Effector memory CD4-positive, alpha-beta T cell (primary cell): ENCODE measurements around the gene OR10G3.
"Not testable (repeated sequence)": the region's sequence is repeated elsewhere in the genome, so short reads cannot be mapped to it uniquely, and the experiment has no call there.

ENCODE experiments used
- DNase-seq, 3 donors: peaks; one replicate each; pipeline ENCODE4 v3.0.0-alpha.2; 2020
- H3K27ac ChIP-seq: 2 replicates; pipeline ENCODE4 v1.7.0; 2013; ENCODE audit warnings: mild to moderate bottlenecking, low read length, moderate library complexity; ENCODE audit not compliant: insufficient read depth, poor library complexity, severe bottlenecking
- H3K27me3 ChIP-seq: replicated peaks from 2 replicates; pipeline ENCODE4 v1.7.0; 2013; ENCODE audit warnings: mild to moderate bottlenecking, low read length; ENCODE audit not compliant: insufficient read depth, control insufficient read depth, poor library complexity, severe bottlenecking
- H3K36me3 ChIP-seq: 2 replicates; pipeline ENCODE4 v1.7.0; 2013; ENCODE audit warnings: mild to moderate bottlenecking, low read length, moderate library complexity; ENCODE audit not compliant: control insufficient read depth, insufficient read depth
- H3K4me1 ChIP-seq: 2 replicates; pipeline ENCODE4 v1.7.0; 2013; ENCODE audit warnings: low read length, mild to moderate bottlenecking; ENCODE audit not compliant: control insufficient read depth, insufficient read depth, poor library complexity, severe bottlenecking
- H3K4me3 ChIP-seq: 2 replicates; pipeline ENCODE4 v1.7.0; 2013; ENCODE audit warnings: low read length, low read depth, mild to moderate bottlenecking; ENCODE audit not compliant: insufficient read depth, poor library complexity, severe bottlenecking
- H3K9me3 ChIP-seq: 2 replicates; pipeline ENCODE4 v1.7.0; 2013; ENCODE audit warnings: mild to moderate bottlenecking, low read length, moderate library complexity; ENCODE audit not compliant: control insufficient read depth
- total RNA-seq, 3 donors: gene quantifications; one replicate each; lab custom pipeline; 2026; lab: John Stamatoyannopoulos, UW

OR10G3 gene, protein sequence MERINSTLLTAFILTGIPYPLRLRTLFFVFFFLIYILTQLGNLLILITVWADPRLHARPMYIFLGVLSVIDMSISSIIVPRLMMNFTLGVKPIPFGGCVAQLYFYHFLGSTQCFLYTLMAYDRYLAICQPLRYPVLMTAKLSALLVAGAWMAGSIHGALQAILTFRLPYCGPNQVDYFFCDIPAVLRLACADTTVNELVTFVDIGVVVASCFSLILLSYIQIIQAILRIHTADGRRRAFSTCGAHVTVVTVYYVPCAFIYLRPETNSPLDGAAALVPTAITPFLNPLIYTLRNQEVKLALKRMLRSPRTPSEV
- total RNA-seq: 0 reads per million in 3 donors

DNA sequence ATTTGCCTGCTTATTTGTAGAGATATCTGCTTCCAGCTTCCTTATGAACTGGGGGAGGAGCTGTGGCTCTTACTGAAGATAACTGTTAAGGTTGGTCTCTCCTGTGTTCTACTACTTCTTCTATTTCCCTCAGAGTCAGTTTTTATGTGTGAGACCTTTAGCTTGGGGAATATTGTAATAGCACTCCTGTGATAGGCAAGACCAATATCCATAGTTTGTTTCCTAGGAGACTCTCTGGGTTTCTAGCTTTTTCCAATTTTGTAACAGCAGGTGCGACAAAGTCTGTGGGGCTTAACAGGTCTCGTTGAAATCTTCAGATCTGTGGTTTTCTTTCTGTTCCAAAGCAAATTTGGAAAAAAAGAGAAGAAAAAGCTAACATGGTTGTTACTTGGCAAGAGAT is at the start of gene OR10G3:
OR10G3 (minus strand) TSS at position 101 of the 400 bp plus-strand sequence. CDS start 9,332 bp downstream, outside the sequence.
- no peak within 1 kb of the TSS for H3K27ac ChIP-seq
- H3K27me3 ChIP-seq: no peaks in the 10 kb centered on the region
- no peaks in the 10 kb centered on the region for H3K4me1 ChIP-seq
- no peaks in the 10 kb centered on the region for H3K36me3 ChIP-seq
- H3K4me3 ChIP-seq: no peak within 1 kb of the TSS
- no peaks in the 10 kb centered on the region for H3K9me3 ChIP-seq
- DNase-seq: no peak

DNA sequence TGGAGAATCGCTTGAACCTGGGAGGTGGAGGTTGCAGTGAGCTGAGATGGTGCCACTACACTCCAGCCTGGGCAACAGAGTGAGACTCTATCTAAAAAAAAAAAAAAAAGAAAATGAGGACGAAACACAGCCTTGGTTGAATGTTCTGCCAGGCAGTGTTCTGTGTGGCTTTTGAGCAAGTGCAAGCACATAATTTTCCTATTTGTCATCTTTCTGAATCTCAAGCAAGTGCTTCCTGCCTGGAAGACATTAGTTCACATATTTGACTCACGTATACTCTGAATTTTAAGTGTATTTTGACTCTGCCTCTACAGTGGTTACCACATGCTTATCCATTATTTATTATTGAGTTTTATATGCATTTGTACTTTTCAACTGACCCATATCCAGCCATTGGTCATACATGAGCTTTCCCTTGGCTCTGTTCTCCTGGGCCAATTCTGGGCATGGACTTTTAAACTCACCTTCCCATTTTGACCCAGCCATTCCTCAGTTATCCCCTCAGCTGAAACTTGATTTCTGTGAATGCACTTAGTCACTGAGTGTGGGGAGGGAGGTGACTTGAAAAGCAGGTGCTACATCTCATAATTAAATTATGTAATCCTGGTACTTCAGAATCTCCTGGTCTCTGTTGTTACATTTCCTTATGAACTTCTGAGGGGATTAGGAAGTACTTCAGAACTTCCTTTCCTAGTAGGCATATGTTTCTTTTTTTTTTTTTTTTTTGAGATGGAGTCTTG is 46.8 kb upstream of the OR10G3 start:
- no peak overlapping the region for H3K27ac ChIP-seq
- no peaks in the 10 kb centered on the region for H3K9me3 ChIP-seq
- H3K36me3 ChIP-seq: no peaks in the 10 kb centered on the region
- H3K4me1 ChIP-seq: no peaks in the 10 kb centered on the region
- DNase-seq: no peak
- H3K4me3 ChIP-seq: no peak overlapping the region
- no peaks in the 10 kb centered on the region for H3K27me3 ChIP-seq

DNA sequence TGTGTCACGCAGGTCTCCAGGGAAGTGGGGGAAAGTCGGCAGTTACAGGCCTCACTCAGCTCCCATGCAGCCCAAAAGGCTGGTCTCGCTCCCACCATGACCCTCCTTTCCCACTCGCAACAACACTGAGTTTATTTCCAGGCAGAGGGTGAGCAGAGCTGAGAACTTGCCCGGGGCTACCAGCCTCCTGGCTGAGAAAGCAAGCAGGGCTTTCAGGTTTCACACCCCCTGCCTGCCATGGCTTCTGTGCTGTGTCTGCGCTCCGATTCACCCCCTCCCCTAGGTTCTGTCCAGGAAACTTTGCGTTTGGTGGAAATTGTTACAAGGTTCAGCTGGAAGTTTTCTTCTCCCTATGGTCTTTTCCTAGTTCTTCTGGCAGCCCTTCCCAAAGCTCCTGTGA is 37.7 kb upstream of the OR10G3 start:
- no peaks in the 10 kb centered on the region for H3K4me1 ChIP-seq
- no peaks in the 10 kb centered on the region for H3K36me3 ChIP-seq
- H3K27ac ChIP-seq: no peak overlapping the region
- no peak overlapping the region for H3K4me3 ChIP-seq
- no peak for DNase-seq
- no peaks in the 10 kb centered on the region for H3K9me3 ChIP-seq
- H3K27me3 ChIP-seq: peaks cover 2% of the 10 kb centered on the region

GRCh38 chr14:21614240-21614639 is 34.4 kb upstream of the OR10G3 start:
- Histone ChIP-seq H3K4me1 (no peaks in the 10 kb centered on the region), H3K27me3 (no peaks in the 10 kb centered on the region), H3K36me3 (no peaks in the 10 kb centered on the region), H3K9me3 (no peaks in the 10 kb centered on the region), H3K4me3 (no peak overlapping the region), H3K27ac (no peak overlapping the region)
- DNase-seq: no peak

- H3K36me3 ChIP-seq: no peaks in the 10 kb centered on the region
- no peaks in the 10 kb centered on the region for H3K9me3 ChIP-seq
- H3K4me3 ChIP-seq: no peak overlapping the region
- H3K27ac ChIP-seq: no peak overlapping the region
- no peaks in the 10 kb centered on the region for H3K4me1 ChIP-seq
- no peaks in the 10 kb centered on the region for H3K27me3 ChIP-seq
- DNase-seq: no peak
Measured at GRCh38 chr14:21612324-21612723, 32.4 kb upstream of the OR10G3 start.

DNA sequence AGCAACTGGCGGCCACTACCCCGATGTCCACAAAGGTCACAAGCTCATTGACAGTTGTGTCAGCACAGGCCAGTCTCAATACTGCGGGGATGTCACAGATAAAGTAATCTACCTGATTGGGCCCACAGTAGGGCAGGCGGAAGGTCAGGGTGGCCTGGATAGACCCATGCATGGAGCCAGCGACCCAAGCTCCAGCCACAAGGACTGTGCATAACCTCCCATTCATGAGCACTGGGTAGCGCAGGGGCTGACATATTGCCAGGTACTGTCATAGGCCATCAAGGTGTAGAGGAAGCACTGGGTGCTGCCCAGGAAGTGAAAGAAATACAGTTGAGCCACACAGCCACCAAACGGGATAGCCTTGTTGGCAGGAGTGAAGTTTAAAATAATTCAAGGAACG is 22.3 kb upstream of the OR10G3 start:
- not testable (repeated sequence) for H3K27me3 ChIP-seq, H3K9me3 ChIP-seq, H3K36me3 ChIP-seq, H3K27ac ChIP-seq, DNase-seq, H3K4me1 ChIP-seq, H3K4me3 ChIP-seq

GRCh38 chr14:21589317-21589716 is 9.4 kb upstream of the OR10G3 start:
- H3K9me3 ChIP-seq: peaks cover 3% of the 10 kb centered on the region
- no peaks in the 10 kb centered on the region for H3K27me3 ChIP-seq
- no peaks in the 10 kb centered on the region for H3K4me1 ChIP-seq
- no peak overlapping the region for H3K4me3 ChIP-seq
- no peak for DNase-seq
- H3K36me3 ChIP-seq: no peaks in the 10 kb centered on the region
- H3K27ac ChIP-seq: no peak overlapping the region

DNA sequence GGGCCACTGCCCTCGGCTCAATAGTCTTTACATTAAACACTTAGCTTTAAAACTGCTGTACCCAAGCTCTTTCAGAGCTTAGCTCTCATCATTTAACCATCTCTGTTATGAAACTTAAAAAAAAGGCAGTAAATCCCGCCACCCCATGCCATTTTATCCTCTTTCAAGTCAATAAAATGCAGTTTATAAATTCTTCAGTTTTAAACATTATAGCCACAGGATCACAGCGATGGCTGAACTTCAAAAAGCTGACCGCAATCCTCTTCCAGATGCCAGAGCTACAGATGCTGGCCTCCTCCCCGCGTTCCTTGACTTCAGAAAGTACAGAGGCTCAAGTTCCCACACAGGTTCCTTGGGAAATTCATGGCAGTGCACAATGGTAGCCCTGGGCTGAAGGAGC is 4.2 kb downstream of the OR10G3 start:
- no peak for DNase-seq
- no peaks in the 10 kb centered on the region for H3K9me3 ChIP-seq
- H3K36me3 ChIP-seq: no peaks in the 10 kb centered on the region
- H3K27ac ChIP-seq: no peak overlapping the region
- H3K4me3 ChIP-seq: no peak overlapping the region
- H3K4me1 ChIP-seq: no peaks in the 10 kb centered on the region
- no peaks in the 10 kb centered on the region for H3K27me3 ChIP-seq

- no peaks in the 10 kb centered on the region for H3K27me3 ChIP-seq
- H3K36me3 ChIP-seq: no peaks in the 10 kb centered on the region
- no peak for DNase-seq
- H3K27ac ChIP-seq: no peak overlapping the region
- H3K4me3 ChIP-seq: no peak overlapping the region
- H3K9me3 ChIP-seq: no peaks in the 10 kb centered on the region
- H3K4me1 ChIP-seq: no peaks in the 10 kb centered on the region
Measured at GRCh38 chr14:21572604-21573003, 7.3 kb downstream of the OR10G3 start.

GRCh38 chr14:21558703-21559170 is 21.1 kb downstream of the OR10G3 start:
- Histone ChIP-seq H3K9me3 (no peaks in the 10 kb centered on the region), H3K36me3 (no peaks in the 10 kb centered on the region), H3K27ac (no peak overlapping the region), H3K4me3 (no peak overlapping the region), H3K4me1 (no peaks in the 10 kb centered on the region), H3K27me3 (no peaks in the 10 kb centered on the region)
- no peak for DNase-seq
